ENCODE measurements around the gene MTA1.

MTA1 gene

GRCh38 chr14:105490267-105490571, 70.6 kb downstream of the MTA1 start:
- peak; percentile 68 for DNase-seq

- DNase-seq, result peak; percentile 100
Observed at GRCh38 chr14:105490572-105491365, 71.1 kb downstream of the MTA1 start, which contains the start of gene TEDC1. TSS of gene TEDC1 (plus strand) at chr14:105491246. CDS start at chr14:105491376, 130 bp downstream.

- peak; percentile 56 for DNase-seq
Observed at GRCh38 chr14:105491366-105491973, 71.8 kb downstream of the MTA1 start.

GRCh38 chr14:105492031-105492970, 72.7 kb downstream of the MTA1 start:
- DNase-seq, result no peak

- no peak for DNase-seq
Observed at GRCh38 chr14:105492971-105493871, 73.6 kb downstream of the MTA1 start.

- no peak for DNase-seq
Observed at GRCh38 chr14:105493921-105494605, 74.4 kb downstream of the MTA1 start.

GRCh38 chr14:105494606-105494929, 74.9 kb downstream of the MTA1 start:
- no peak for DNase-seq

- no peak for DNase-seq
Observed at GRCh38 chr14:105495101-105495989, 75.7 kb downstream of the MTA1 start.

GRCh38 chr14:105495990-105496830, 76.6 kb downstream of the MTA1 start:
- no peak for DNase-seq

GRCh38 chr14:105496831-105497591, 77.4 kb downstream of the MTA1 start:
- no peak for DNase-seq

- DNase-seq, result peak; percentile 23
Observed at GRCh38 chr14:105497671-105498429, 78.2 kb downstream of the MTA1 start.

GRCh38 chr14:105498430-105499255, 79.0 kb downstream of the MTA1 start:
- no peak for DNase-seq

GRCh38 chr14:105499256-105500035, 79.8 kb downstream of the MTA1 start:
- no peak for DNase-seq

- DNase-seq, result no peak
Observed at GRCh38 chr14:105500036-105500725, 80.6 kb downstream of the MTA1 start.

- no peak for DNase-seq
Observed at GRCh38 chr14:105500726-105501101, 81.1 kb downstream of the MTA1 start.
